AG09319 (cell line): ENCODE data around the gene FBXL7.

Source experiments
- DNase-seq: peaks from one replicate; pipeline ENCODE4 v3.0.0-alpha.2; 2010; ENCODE audit warnings: low read depth; ENCODE audit errors: extremely low read depth
- CTCF ChIP-seq: IDR thresholded peaks from 2 replicates; pipeline ENCODE4 v1.5.1; 2011; ENCODE audit warnings: low read depth, mild to moderate bottlenecking, inconsistent platforms, low read length, moderate library complexity

The FBXL7 gene

GRCh38 chr5:15618938-15619337 is 119.0 kb downstream of the FBXL7 start:
- DNase-seq: no peak
- TF ChIP-seq CTCF: no peak

GRCh38 chr5:15620501-15620900 is 120.5 kb downstream of the FBXL7 start:
- no peak for TF ChIP-seq CTCF
- peak; percentile 65 for DNase-seq

GRCh38 chr5:15621094-15621493 is 121.1 kb downstream of the FBXL7 start:
- DNase-seq: peak; percentile 44
- TF ChIP-seq CTCF: no peak

- TF ChIP-seq CTCF: no peak
- DNase-seq: no peak
Measured at GRCh38 chr5:15623794-15624193, 123.8 kb downstream of the FBXL7 start.

GRCh38 chr5:15627109-15627508 is 127.1 kb downstream of the FBXL7 start:
- no peak for TF ChIP-seq CTCF
- DNase-seq: no peak

- no peak for TF ChIP-seq CTCF
- DNase-seq: no peak
Measured at GRCh38 chr5:15627647-15628046, 127.7 kb downstream of the FBXL7 start.

- no peak for DNase-seq
- no peak for TF ChIP-seq CTCF
Measured at GRCh38 chr5:15630441-15630840, 130.5 kb downstream of the FBXL7 start.
